NCI-H2029 (cell line): ENCODE data around the gene NAALADL2.
"Not testable (repeated sequence)": the region's sequence is repeated elsewhere in the genome, so short reads cannot be mapped to it uniquely, and the experiment has no call there.

ENCODE experiments used
- DNase-seq: peaks from one replicate; lab custom pipeline; 2025; lab: John Stamatoyannopoulos, UW

NAALADL2 gene

GRCh38 chr3:175593331-175593730 lies 734.2 kb downstream of the NAALADL2 start:
- DNase-seq: no peak

GRCh38 chr3:175598740-175599139 lies 739.6 kb downstream of the NAALADL2 start:
- no peak for DNase-seq

- DNase-seq: no peak
Observed at GRCh38 chr3:175601521-175601920, 742.4 kb downstream of the NAALADL2 start.

- DNase-seq: no peak
Observed at GRCh38 chr3:175605851-175606250, 746.7 kb downstream of the NAALADL2 start.

GRCh38 chr3:175606650-175607318 lies 747.6 kb downstream of the NAALADL2 start:
- DNase-seq: peak; percentile 4

GRCh38 chr3:175608356-175608755 lies 749.2 kb downstream of the NAALADL2 start:
- peak; percentile 9 for DNase-seq

GRCh38 chr3:175608911-175609310 lies 749.8 kb downstream of the NAALADL2 start:
- peak; percentile 39 for DNase-seq

- DNase-seq: no peak
Observed at GRCh38 chr3:175612487-175613196, 753.5 kb downstream of the NAALADL2 start.

DNA sequence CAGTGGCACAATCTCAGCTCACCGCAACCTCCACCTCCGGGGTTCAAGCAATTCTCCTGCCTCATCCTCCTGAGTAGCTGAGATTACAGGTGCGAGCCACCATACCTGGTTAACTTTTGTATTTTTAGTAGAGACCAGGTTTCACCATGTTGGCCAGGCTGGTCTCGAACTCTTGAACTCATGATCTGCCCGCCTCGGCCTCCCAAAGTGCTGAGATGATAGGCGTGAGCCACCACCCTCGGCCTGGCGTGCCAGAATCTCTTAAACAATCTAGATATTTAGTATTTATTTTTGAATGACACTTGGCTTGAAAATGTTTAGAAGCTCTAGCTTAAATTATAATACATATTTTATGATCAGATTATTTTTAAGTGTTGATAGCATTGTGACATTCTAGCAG lies 755.0 kb downstream of the NAALADL2 start:
- not testable (repeated sequence) for DNase-seq

GRCh38 chr3:175617247-175617646 lies 758.1 kb downstream of the NAALADL2 start:
- no peak for DNase-seq

DNA sequence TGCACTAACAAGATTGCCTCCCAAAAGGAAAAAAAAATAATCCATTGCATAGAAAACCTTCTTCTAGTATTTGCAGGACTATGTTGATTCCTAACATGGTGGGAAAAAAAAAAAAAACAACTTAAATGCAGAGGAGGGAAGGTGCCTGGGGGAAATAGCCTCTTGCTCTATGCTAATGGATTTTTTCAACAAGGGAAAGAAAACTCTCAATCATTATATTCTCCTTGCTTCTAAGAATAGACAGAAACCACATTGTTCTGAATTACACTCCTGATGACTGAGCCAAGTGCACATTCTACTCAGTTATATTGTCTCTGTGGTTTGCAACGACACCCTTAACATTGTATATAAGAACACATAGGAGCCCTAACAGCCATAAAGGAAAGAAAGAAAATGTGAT lies 760.2 kb downstream of the NAALADL2 start:
- DNase-seq: peak; percentile 18

- no peak for DNase-seq
Observed at GRCh38 chr3:175620093-175620492, 761.0 kb downstream of the NAALADL2 start.

GRCh38 chr3:175620532-175620931 lies 761.4 kb downstream of the NAALADL2 start:
- DNase-seq: no peak

- DNase-seq: no peak
Observed at GRCh38 chr3:175640958-175641357, 781.8 kb downstream of the NAALADL2 start.

DNA sequence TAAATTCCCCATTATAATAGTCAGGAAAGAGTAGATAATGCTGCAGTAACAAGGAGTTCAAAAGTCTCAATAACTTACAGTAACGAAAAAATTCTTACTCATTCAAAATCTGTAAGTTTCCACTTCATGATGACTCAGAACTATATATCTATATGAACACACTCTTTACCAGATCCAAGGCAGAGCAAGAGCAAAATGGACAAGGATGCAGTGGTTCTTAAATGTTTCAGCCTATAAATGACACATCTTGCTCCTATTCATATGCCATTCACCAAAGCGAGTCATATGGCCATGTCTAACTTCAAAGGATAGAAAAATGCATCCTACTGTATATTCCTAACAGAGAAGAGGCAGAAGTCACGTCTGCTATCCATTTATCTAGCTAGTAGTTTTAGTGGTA lies 787.7 kb downstream of the NAALADL2 start:
- DNase-seq: no peak

DNA sequence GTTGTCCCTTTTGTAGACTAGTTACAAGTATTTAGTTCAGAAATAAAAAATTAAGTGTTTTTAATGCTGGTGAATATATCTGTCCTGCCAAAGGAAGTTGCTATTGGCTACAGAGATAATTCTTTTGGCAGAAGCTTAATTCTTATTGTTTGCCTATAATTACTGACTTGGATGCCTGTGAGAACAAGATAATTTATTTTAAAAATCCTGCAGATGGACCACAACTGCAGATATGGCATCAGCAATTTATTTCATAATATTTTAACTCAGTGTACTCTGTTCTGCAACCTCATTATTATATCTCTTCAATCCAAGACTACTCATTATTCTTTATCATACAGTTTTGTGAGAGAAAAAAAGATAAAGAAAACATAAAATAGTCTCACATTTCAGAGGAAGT lies 789.8 kb downstream of the NAALADL2 start:
- DNase-seq: no peak

DNA sequence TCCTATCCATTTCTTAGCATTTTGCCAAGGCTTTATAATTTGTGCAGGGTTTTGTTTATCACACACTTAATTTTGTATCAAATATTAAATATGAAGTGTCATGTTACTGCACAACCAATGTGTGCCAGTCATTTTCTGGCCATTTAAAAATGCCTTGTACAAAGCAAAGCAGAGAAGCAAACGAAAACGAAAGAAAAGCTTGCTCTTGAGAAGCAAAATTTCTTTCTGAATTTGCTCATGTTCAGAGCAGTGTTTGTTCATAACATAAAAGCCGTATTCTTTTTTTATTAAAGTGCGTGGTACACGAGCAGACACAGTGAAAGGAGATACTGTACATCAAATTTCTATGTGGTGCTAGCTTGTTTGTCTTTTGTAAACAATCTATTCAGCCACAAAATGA lies 792.6 kb downstream of the NAALADL2 start:
- peak; percentile 18 for DNase-seq

DNA sequence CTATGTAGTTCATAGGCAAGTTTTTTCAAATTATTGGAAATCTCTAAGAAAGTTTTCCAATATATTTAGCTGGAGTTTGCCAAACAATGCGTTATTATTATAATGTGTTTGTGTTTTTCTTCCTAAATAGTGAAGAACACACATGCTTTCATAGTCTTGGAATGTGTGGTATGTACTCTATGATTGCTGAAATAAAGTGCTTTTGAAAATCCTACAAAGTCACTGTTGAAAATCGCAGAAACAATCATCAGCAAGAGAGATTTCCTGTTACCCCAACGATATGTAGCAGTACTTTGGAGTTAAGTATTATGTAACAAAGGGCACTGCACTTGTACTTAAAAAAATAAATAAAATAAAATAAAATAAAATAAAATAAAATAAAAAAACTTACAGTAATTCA lies 796.2 kb downstream of the NAALADL2 start:
- DNase-seq: no peak

DNA sequence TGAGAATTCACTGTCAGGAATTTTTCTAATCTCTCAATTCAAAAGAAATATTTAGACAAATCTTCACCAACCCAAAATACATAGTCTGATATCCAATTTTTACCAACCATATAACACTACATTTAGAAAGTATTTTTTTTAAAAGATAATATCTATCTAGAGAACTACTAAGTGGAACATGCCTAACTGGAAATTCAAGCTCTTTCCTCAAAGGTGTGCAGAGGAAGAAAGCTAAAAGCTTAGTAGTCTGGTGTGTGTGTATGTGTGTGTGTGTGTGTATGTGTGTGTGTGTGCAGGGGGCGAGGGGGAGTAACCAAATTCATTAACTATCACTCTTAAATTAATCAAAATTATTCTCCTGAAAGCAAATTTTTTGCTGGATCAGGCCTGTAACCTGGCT lies 797.3 kb downstream of the NAALADL2 start:
- no peak for DNase-seq

GRCh38 chr3:175659670-175660350 lies 800.7 kb downstream of the NAALADL2 start:
- DNase-seq: no peak

DNA sequence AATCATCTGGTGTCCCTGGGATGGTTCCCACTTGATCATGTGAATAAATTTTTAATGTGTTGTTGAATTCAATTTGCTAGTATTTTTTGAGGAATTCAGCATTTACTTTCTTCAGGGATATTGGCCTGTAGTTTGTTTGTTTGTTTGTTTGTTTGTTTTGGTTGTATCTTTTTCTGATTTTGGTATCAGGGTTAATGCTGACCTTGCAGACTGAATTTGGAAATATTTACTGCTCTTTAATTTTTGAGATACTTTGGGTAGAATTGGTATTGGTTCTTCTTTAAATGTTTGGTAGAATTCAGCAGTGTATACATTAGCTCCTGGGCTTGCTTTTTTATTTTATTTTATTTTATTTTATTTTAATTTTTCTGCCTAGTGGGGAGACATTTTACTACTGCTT lies 803.7 kb downstream of the NAALADL2 start:
- DNase-seq: no peak

- no peak for DNase-seq
Observed at GRCh38 chr3:175664911-175665310, 805.8 kb downstream of the NAALADL2 start.

GRCh38 chr3:175668300-175668699 lies 809.2 kb downstream of the NAALADL2 start:
- DNase-seq: no peak
